GM12891 (cell line): ENCODE data around the gene CTSE.

Experiments
- POLR2AphosphoS5 ChIP-seq: IDR thresholded peaks from 2 replicates; pipeline ENCODE4 v1.6.1; 2011; ENCODE audit warnings: low read depth, low read length, control low read depth
- SPI1 ChIP-seq: IDR thresholded peaks from 2 replicates; pipeline ENCODE4 v1.6.1; 2011; ENCODE audit warnings: low read depth, low read length, control low read depth
- TAF1 ChIP-seq: IDR thresholded peaks from 2 replicates; pipeline ENCODE4 v1.6.1; 2011; ENCODE audit warnings: low read depth, low read length, control low read depth

DNA sequence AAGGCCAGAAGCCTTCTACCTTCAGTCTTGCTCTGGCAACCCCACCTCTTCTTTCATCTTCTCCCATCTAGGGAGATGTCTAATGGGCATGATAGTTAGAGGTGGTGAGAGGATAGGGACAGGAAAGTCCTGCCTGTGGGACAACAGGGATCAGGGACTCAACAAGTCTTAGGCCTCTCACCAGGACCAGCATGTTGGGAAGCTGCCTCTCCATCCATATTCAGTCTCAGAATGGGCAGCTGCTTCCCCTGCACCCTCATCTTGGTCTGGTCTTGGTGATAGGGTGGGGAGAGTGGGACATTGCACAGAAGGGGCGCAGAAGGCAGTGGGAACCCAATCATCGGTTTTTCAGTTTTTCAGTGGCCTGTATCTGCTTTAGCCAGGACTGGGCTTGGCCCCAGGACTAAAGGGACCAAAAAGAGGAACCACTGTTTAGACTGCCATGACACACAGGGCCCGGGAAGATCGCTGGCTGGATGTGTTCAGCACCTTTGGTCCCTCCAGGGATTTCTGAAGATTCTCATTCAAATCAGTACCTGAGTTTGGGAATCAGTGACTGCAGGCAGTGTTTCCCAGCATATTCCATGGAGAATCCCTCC lies 42.0 kb upstream of the CTSE start:
- TF ChIP-seq SPI1 (no peak), TAF1 (no peak), POLR2AphosphoS5 (no peak)
